ENCODE results near the gene GASK1A. TPM values are rescaled to one million over a fixed set of nuclear protein-coding genes. Genes with fewer than 3 reads are reported as not detected.
A peak's percentile ranks its signal among the peaks of the same experiment; 100 is the strongest.

The GASK1A gene
- total RNA-seq, 1 experiment from 2014 or later = 1.9 TPM

DNA sequence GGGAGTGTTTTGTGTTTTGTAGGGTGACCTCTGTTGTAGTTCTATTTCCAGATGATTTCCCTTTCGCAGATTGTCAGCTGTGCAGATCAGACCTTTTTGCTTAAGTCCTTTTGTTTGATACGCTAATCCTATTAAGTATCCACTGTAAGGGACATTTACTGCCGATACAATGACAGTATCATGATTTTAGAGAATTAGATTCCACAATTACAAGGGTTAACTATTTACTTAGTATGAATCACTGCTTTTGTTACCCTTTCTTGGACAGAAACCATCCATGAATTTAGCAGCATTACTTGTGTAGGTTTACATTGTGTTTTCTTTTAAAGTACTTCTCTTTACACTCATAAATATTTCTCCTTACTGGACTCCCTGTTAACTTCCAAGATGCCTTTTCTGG lies 41.8 kb upstream of the GASK1A start:
- ChIA-PET CTCF (no interaction called here), POLR2A (ENCODE audit: unreplicated experiment) (no interaction called here)
- intact Hi-C loops (cut with micrococcal nuclease) = no loop called here
- no peaks in the 10 kb centered on the region for H3F3A ChIP-seq (ENCODE audit: low read length, unreplicated experiment)
- no peak overlapping the region for H2AFZ ChIP-seq (ENCODE audit: low read length)
- no peaks in the 10 kb centered on the region for H3K27me3 ChIP-seq (ENCODE audit: low read length)
- H3K27ac ChIP-seq (ENCODE audit: low read length) = no peak overlapping the region
- H4K20me1 ChIP-seq (ENCODE audit: low read length) = no peaks in the 10 kb centered on the region
- no peaks in the 10 kb centered on the region for H3K36me3 ChIP-seq (ENCODE audit: low read depth, low read length)
- no peaks in the 10 kb centered on the region for H3K9me3 ChIP-seq (ENCODE audit: low read length)
- no peaks in the 10 kb centered on the region for H3K79me2 ChIP-seq (ENCODE audit: low read length)
- no peak for TF ChIP-seq EZH2 (IDR thresholded peaks at IDR 0.05; ENCODE audit: low read length, unreplicated experiment)
- TF ChIP-seq EZH2phosphoT487 (IDR thresholded peaks at IDR 0.05; ENCODE audit: borderline replicate concordance, low read length) = no peak
- no peak for TF ChIP-seq CTCF (conservative IDR thresholded peaks at IDR 0.05; ENCODE audit: low read depth, low read length)
- peaks cover 16% of the 10 kb centered on the region for H3K4me1 ChIP-seq (ENCODE audit: insufficient read depth, low read length)
- H3K9me2 ChIP-seq (replicated peaks; ENCODE audit: low read length) = no peaks in the 10 kb centered on the region
- DNase-seq (peak; percentile 55), ATAC-seq (peak; percentile 83)
- peak overlapping the region; percentile 41 for H3K4me2 ChIP-seq (ENCODE audit: low read length)
- H3K4me3 ChIP-seq (ENCODE audit: low read length) = no peak overlapping the region
- H3K9ac ChIP-seq (ENCODE audit: low read length) = no peak overlapping the region
- no TSS peak for BruUV-seq (replicated peaks)

- H3F3A ChIP-seq (ENCODE audit: low read length, unreplicated experiment) = no peaks in the 10 kb centered on the region
- TF ChIP-seq EZH2 (IDR thresholded peaks at IDR 0.05; ENCODE audit: low read length, unreplicated experiment) = no peak
- 0 out of 2 replicates have a peak, but pooled peaks cover 3% of the 10 kb centered on the region for H3K27me3 ChIP-seq (ENCODE audit: low read length)
- no peaks in the 10 kb centered on the region for H3K9me3 ChIP-seq (ENCODE audit: low read length)
- ChIA-PET POLR2A (ENCODE audit: unreplicated experiment) (no interaction called here), CTCF (interaction anchor here (0.6 kb wide), 1 partner anchor 9 kb away, joined by 10 read pairs; no protein-coding TSS in a partner anchor)
- no peaks in the 10 kb centered on the region for H3K9me2 ChIP-seq (replicated peaks; ENCODE audit: low read length)
- intact Hi-C loops (cut with micrococcal nuclease) = no loop called here
- no peak overlapping the region for H3K4me2 ChIP-seq (ENCODE audit: low read length)
- H3K27ac ChIP-seq (ENCODE audit: low read length) = no peak overlapping the region
- H3K4me3 ChIP-seq (ENCODE audit: low read length) = no peak overlapping the region
- H3K79me2 ChIP-seq (ENCODE audit: low read length) = no peaks in the 10 kb centered on the region
- no peak overlapping the region for H2AFZ ChIP-seq (ENCODE audit: low read length)
- no peak overlapping the region for H3K9ac ChIP-seq (ENCODE audit: low read length)
- H3K36me3 ChIP-seq (ENCODE audit: low read depth, low read length) = no peaks in the 10 kb centered on the region
- ATAC-seq (no peak), DNase-seq (no peak)
- H3K4me1 ChIP-seq (ENCODE audit: insufficient read depth, low read length) = peaks cover 9% of the 10 kb centered on the region
- no peaks in the 10 kb centered on the region for H4K20me1 ChIP-seq (ENCODE audit: low read length)
- BruUV-seq (replicated peaks) = no TSS peak
Observed at GRCh38 chr3:42942693-42943092, 36.4 kb upstream of the GASK1A start.

DNA sequence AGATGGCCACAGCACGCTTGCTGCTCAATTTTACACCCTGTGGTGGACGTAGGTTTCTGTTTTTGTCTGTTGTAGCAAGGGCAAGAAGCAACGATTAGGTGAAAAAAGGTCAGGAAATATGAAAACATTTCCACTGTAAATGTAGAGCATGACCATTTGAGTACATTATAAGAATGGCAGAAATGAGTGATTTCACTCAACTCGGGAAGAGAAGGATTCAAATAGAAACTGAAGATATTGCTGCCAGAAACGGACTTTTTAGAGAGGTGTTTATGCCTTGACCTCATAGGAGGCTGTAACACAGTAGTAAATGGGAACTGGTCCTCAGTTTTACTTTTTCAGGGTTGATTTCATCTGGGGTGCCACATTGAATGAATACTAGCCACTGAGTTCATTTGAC lies 33.1 kb upstream of the GASK1A start:
- no TSS peak for BruUV-seq (replicated peaks)
- ATAC-seq (no peak), DNase-seq (no peak)
- Histone ChIP-seq H3K27me3 (ENCODE audit: low read length) (0 out of 2 replicates have a peak, but pooled peaks cover 3% of the 10 kb centered on the region), H3K9me3 (ENCODE audit: low read length) (no peaks in the 10 kb centered on the region), H3K27ac (ENCODE audit: low read length) (no peak overlapping the region), H3K4me2 (ENCODE audit: low read length) (no peak overlapping the region), H3K4me3 (ENCODE audit: low read length) (no peak overlapping the region), H3K4me1 (ENCODE audit: insufficient read depth, low read length) (no peaks in the 10 kb centered on the region), H3K36me3 (ENCODE audit: low read depth, low read length) (no peaks in the 10 kb centered on the region), H3K9ac (ENCODE audit: low read length) (no peak overlapping the region), H3F3A (ENCODE audit: low read length, unreplicated experiment) (no peaks in the 10 kb centered on the region), H4K20me1 (ENCODE audit: low read length) (no peaks in the 10 kb centered on the region), H3K79me2 (ENCODE audit: low read length) (no peaks in the 10 kb centered on the region), H2AFZ (ENCODE audit: low read length) (no peak overlapping the region), H3K9me2 (replicated peaks; ENCODE audit: low read length) (no peaks in the 10 kb centered on the region)
- ChIA-PET CTCF (no interaction called here), POLR2A (ENCODE audit: unreplicated experiment) (no interaction called here)
- no peak for TF ChIP-seq EZH2phosphoT487 (IDR thresholded peaks at IDR 0.05; ENCODE audit: borderline replicate concordance, low read length)
- no peak for TF ChIP-seq CTCF (conservative IDR thresholded peaks at IDR 0.05; ENCODE audit: low read depth, low read length)
- no peak for TF ChIP-seq EZH2 (IDR thresholded peaks at IDR 0.05; ENCODE audit: low read length, unreplicated experiment)
- intact Hi-C loops (cut with micrococcal nuclease) = no loop called here
